GM19351 (cell line): Measurements from ENCODE around the gene PAX2.

Experiments used
- ATAC-seq: cut with Tn5 transposase; IDR thresholded peaks from one replicate; pipeline ENCODE4 v1.9.1; 2021; ENCODE audit warnings: mild to moderate bottlenecking, moderate library complexity; ENCODE audit not compliant: unreplicated experiment

PAX2 gene

GRCh38 chr10:100873146-100873826 is 127.9 kb downstream of the PAX2 start:
- ATAC-seq: no peak

DNA sequence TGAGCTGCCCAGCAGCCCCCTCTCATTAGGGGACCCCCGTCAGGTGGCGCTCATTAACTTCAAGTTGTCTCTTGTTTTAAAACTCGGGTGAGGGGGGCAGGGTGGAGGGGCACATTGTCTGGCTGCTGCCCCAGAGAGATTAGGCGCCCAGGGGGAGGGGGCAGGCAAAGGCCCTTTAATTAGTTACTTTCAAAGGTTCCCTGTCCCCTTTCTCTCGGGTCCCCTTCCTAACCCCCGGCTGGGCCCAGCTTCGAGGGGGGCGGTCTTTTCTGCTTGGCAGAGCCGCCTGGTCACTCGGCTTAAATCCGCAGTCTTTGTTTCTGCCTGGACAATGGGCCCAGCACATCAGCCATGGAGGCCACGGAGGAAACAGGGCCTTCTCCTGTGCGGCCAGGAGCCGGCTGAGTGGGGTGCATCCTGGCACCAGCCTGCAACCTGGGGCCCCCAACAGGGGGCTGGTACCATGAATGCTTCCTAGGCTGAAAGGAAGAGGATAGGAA is 128.5 kb downstream of the PAX2 start:
- no peak for ATAC-seq

DNA sequence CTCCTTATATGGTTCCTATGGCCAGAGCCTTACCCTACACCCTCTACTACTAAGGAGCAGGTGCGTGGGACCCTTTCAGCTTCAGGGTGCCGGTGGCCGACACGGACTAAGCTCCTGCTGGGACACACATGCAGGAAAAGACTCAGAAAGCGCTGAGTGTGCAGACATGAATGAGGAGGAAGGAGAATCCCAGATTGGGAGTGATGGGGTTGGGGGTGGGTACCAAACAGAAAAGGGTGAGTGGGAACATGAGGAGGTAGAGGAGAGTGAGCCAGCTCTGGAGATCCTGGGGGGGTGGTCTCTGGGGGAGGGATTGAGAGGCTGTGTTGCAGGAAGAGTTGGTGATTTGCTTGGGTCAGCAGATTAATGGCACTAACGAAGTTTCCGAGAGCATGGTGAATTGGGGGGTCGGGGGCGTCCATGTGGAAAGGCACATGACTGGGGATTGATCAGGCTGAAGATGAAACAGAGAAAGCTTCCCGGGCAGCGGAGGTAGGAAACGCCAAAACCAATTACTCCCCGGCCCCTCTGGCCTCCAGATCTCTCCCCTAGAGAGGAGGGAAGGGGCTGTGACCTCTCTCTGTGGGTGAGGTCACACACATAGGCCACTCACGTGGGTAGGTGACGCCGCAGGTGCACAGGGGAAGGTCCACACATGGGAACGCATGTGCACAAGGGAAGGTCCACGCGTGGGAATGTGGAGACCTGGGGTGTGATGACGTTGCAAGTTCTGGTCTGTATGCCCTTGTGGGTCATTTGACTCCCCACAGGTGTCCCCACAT is 129.5 kb downstream of the PAX2 start:
- ATAC-seq: no peak

GRCh38 chr10:100875484-100876166 is 130.2 kb downstream of the PAX2 start:
- no peak for ATAC-seq

DNA sequence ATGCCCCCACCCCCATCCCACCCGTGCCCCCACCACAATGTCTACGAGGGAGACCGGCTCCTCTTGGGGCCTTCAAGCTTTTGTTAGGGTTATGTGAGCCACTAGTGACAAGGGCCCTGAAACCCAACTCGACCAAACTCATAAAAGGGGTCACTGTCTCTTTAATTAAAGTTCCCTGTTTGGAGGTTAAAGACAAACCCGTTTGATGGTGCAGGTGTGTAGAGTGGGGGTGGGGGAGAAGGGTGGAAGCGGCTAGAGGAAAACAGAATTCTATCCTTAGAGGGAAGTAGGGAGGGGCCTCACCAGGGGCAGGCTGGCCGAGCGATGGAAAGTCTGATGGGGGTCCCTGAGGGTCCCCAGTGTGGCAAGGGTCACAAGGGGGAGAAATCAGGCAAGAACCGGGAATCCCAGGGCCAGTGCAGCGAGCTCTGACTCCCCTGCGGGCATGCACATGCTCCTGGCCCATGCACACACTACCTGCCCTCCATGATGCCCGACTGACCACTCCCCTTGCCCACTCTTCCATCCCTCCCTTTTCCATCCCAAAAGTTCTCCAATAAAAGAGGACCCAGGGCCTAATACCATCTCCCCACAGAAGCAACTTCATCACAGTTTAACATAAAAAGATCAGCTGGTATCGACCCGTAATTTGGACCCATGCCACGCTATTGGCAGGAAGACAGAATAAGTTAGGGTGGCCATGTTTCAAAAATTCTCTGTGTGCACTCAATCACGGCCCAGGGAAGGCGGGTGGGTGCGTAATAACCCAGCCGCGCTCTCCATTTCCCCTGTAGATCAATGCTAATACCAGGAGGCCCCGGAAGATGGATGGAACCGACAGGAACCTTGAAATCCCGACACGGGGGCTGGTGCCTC is 131.4 kb downstream of the PAX2 start:
- no peak for ATAC-seq

DNA sequence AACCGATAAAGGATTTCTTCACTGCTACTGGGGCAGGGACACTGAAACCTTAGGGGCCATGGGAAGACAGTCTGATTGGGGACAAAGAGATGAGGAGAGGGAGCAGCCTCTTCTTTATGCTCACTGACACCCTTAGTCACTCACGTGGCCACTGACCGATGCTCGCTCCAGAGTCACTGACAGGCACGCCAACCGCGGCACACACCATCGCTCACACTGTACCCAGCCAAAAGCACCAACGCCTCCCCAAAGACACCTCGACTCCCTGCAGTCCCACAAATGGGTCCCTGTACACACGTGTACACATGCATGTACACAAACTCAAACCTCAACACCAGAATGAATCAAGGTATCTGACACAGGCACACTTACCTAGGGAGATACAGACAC is 132.1 kb downstream of the PAX2 start:
- ATAC-seq: no peak

DNA sequence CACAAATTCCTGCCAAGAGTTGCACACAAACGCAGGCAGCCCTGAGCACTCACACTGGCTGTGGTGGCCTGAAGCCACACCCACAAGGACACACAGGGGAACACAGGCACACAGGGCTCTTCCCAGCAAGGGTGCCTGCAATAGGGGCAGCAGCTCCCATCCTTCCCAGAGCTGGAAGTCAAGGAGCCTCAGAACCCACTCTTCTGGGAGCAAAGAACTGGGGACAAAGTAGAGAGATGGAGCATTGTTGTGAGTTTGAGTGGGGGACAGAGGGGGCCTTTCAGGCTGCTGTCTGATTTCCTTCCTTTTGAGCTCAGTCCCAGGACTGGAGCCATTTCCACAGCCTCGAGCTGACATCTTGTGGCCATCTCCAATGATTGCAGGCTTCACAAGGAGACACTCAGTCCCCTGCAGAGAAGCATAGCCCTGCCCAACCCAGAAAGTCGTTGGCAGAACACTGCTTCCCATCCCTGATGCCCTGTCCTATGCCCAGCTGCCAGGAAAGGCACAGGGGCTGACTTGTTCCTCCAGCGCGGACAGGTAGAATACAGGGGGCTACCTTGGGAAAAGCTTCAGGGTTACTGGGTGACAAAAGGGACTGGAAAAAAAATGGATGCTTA is 133.0 kb downstream of the PAX2 start:
- no peak for ATAC-seq
